Stomach (tissue), 4 donors: ENCODE measurements around the gene HIBADH.

ENCODE experiments used
- EP300 ChIP-seq: sonication (generic); formaldehyde crosslinking; IDR thresholded peaks from one replicate; pipeline ENCODE4 v1.6.1; 2017; ENCODE audit warnings: antibody characterized with exemption
- POLR2AphosphoS5 ChIP-seq, 3 donors: sonication (generic); formaldehyde crosslinking; IDR thresholded peaks; one replicate each; pipeline ENCODE4 v1.6.1; 2016; ENCODE audit warnings: antibody characterized with exemption in 3 of 3
- TF ChIP-seq, protein P1 (sequence below), 7 experiments: fragments of 450-650 bp in 4 of 7; fragments of 200-600 bp in 3 of 7; sonication (generic) in 3 of 7; IDR thresholded peaks; one replicate each; pipeline ENCODE4 v1.5.1; 2016 to 2019; ENCODE audit warnings: antibody characterized with exemption in 7 of 7, control low read depth in 2 of 7, mild to moderate bottlenecking in 1 of 7

DNA sequence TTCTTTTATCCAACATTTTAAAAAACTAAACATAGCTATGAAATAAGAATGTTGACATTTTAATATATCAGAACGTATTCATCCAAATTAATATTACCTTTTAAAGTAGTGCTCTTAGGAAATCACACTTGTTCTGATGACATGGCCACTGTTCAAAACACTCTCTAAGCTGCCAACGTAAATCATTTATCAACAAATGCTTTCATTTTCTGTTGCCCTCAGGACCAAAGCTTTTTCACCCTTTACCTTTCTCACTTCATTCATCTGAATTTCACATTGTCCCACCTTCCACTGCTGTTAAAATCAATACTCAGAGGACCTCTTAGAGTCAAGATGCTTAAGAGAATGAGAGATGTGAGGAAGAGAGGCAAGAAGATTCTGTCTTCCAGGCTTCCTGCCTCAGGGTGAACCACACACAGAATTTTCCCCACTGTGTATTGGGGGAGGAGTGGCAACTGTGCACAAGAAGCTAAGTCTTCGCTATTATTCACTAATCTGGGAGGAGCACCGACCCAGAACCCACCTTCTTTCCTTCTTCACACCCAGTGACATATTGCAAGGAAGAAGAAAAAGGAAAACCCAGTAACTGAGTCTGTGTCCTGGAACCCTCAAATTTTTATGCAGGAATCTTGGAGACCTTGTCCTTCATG, 21.0 kb downstream of the HIBADH start:
- TF ChIP-seq, protein P1, sequence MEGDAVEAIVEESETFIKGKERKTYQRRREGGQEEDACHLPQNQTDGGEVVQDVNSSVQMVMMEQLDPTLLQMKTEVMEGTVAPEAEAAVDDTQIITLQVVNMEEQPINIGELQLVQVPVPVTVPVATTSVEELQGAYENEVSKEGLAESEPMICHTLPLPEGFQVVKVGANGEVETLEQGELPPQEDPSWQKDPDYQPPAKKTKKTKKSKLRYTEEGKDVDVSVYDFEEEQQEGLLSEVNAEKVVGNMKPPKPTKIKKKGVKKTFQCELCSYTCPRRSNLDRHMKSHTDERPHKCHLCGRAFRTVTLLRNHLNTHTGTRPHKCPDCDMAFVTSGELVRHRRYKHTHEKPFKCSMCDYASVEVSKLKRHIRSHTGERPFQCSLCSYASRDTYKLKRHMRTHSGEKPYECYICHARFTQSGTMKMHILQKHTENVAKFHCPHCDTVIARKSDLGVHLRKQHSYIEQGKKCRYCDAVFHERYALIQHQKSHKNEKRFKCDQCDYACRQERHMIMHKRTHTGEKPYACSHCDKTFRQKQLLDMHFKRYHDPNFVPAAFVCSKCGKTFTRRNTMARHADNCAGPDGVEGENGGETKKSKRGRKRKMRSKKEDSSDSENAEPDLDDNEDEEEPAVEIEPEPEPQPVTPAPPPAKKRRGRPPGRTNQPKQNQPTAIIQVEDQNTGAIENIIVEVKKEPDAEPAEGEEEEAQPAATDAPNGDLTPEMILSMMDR (IDR thresholded peaks at IDR 0.05): no peak
- TF ChIP-seq POLR2AphosphoS5 (IDR thresholded peaks at IDR 0.05): no peak
- no peak for TF ChIP-seq EP300
